Panc1 (cell line): ENCODE data around the gene TECPR1. TPM values are rescaled to one million over a fixed set of nuclear protein-coding genes. Genes with fewer than 3 reads are reported as not detected.

Experiments used
- ATAC-seq: fragments of 200-7000 bp; cut with Tn5 transposase; 2 replicates; pipeline ENCODE4 v1.9.1; 2020; ENCODE audit warnings: mild to moderate bottlenecking, moderate library complexity
- Bru-seq: library from RNA; stranded (reverse); fragments of 400-500 nt; gene quantifications from one replicate; lab custom pipeline; 2021; lab: Mats Ljungman, UMichigan
- BruChase-seq, 2 experiments: library from RNA; stranded (reverse); fragments of 400-500 nt; gene quantifications; one replicate each; lab custom pipeline; 2021; lab: Mats Ljungman, UMichigan
- BruUV-seq: library from RNA; stranded (reverse); fragments of 400-500 nt; replicated peaks from 2 replicates; lab custom pipeline; 2021; lab: Mats Ljungman, UMichigan
- CTCF ChIA-PET: fragments of 300-600 bp; sonication (Branson Sonifier 250); formaldehyde crosslinking; loops from one replicate; lab custom pipeline; 2022; ENCODE audit warnings: antibody characterized with exemption; lab: Charles Lee
- POLR2A ChIA-PET: fragments of 300-600 bp; sonication (Branson Sonifier 250); formaldehyde crosslinking; loops from one replicate; lab custom pipeline; 2022; ENCODE audit warnings: antibody characterized with exemption; lab: Charles Lee
- DNase-seq: peaks from one replicate; pipeline ENCODE4 v3.0.0-alpha.2; 2010; ENCODE audit warnings: low read depth, low spot score
- H3K27ac ChIP-seq: 2 replicates; pipeline ENCODE4 v1.5.1; 2011; ENCODE audit warnings: mild to moderate bottlenecking, low read length, inconsistent platforms
- H3K27me3 ChIP-seq: fragments of 200-500 bp; sonication (Bioruptor generic); 2 replicates; pipeline ENCODE4 v1.6.0; 2014; ENCODE audit warnings: low read length, inconsistent platforms; ENCODE audit not compliant: control insufficient read depth, insufficient read depth
- H3K36me3 ChIP-seq: fragments of 200-500 bp; sonication (Bioruptor generic); 2 replicates; pipeline ENCODE4 v1.5.1; 2014; ENCODE audit warnings: inconsistent platforms, mild to moderate bottlenecking, low read length, moderate library complexity; ENCODE audit not compliant: control insufficient read depth, insufficient read depth
- H3K4me1 ChIP-seq: 2 replicates; pipeline ENCODE4 v1.5.1; 2011; ENCODE audit warnings: inconsistent platforms, mild to moderate bottlenecking, low read length, moderate library complexity; ENCODE audit not compliant: control insufficient read depth, insufficient read depth
- H3K4me3 ChIP-seq, 2 experiments: 2 replicates each; pipeline ENCODE4 v1.5.1; 2011 to 2012; ENCODE audit warnings: low read depth in 2 of 2, low read length in 2 of 2, mild to moderate bottlenecking in 2 of 2, inconsistent platforms in 1 of 2, moderate library complexity in 1 of 2
- H3K9me3 ChIP-seq: fragments of 200-500 bp; sonication (Bioruptor generic); 2 replicates; pipeline ENCODE4 v1.5.1; 2014; ENCODE audit warnings: low read depth, mild to moderate bottlenecking, inconsistent platforms, low read length, moderate library complexity; ENCODE audit not compliant: control insufficient read depth, insufficient read depth
- CTCF ChIP-seq: fragments of 450-650 bp; IDR thresholded peaks from 2 replicates; pipeline ENCODE4 v1.5.1; 2017; ENCODE audit warnings: mild to moderate bottlenecking
- POLR2AphosphoS5 ChIP-seq: IDR thresholded peaks from 2 replicates; pipeline ENCODE4 v1.6.1; 2012; ENCODE audit warnings: mild to moderate bottlenecking, low read depth, low read length, moderate library complexity
- REST ChIP-seq, 2 experiments: IDR thresholded peaks; 2 replicates each; pipeline ENCODE4 v1.6.1; 2011 to 2012; ENCODE audit warnings: low read depth in 2 of 2, control low read depth in 1 of 2, low read length in 1 of 2, mild to moderate bottlenecking in 1 of 2, moderate library complexity in 1 of 2; ENCODE audit not compliant: insufficient read depth in 1 of 2
- SIN3A ChIP-seq: IDR thresholded peaks from 2 replicates; pipeline ENCODE4 v1.6.1; 2012; ENCODE audit warnings: low read depth, mild to moderate bottlenecking, low read length, moderate library complexity, borderline replicate concordance; ENCODE audit not compliant: insufficient read depth
- TCF7L2 ChIP-seq: IDR thresholded peaks from 2 replicates; pipeline ENCODE4 v1.6.1; 2011; ENCODE audit warnings: mild to moderate bottlenecking, low read depth, low read length, inconsistent platforms
- in situ Hi-C: cut with HindIII; loops from 2 replicates; pipeline ENCODE4 v1.10.0; 2016; ENCODE audit warnings: low sequenced_read_pairs, low pct_unique_long_range_greater_than_20kb
- intact Hi-C: fragments of 100-400 bp; cut with micrococcal nuclease; formaldehyde crosslinking; loops from one replicate; pipeline ENCODE4 v1.10.0; 2022; ENCODE audit not compliant: unreplicated experiment
- long read RNA-seq: library from polyadenylated mRNA; unstranded; transcript quantifications from one replicate; pipeline ENCODE4 v2.0.0, GENCODE V29; 2021; ENCODE audit not compliant: unreplicated experiment
- polyA plus RNA-seq: library from polyadenylated mRNA; unstranded; fragments of >200 nt; gene quantifications from one replicate; pipeline ENCODE4 v1.2.1, GENCODE V29; 2012; ENCODE audit warnings: missing spikeins; ENCODE audit not compliant: insufficient read length
- total RNA-seq: library from RNA; stranded (reverse); gene quantifications from one replicate; pipeline ENCODE4 v1.2.1, GENCODE V29; 2021; ENCODE audit not compliant: unreplicated experiment

TECPR1 gene
- total RNA-seq (21.0 TPM), Bru-seq, nascent RNA (percentile 49 among the genes with signal in this experiment), BruChase-seq, experiment 1, labeled RNA remaining after a 2-hour chase (percentile 56 among the genes with signal in this experiment), BruChase-seq, experiment 2, labeled RNA remaining after a 6-hour chase (percentile 59 among the genes with signal in this experiment)
- polyA plus RNA-seq: 28.9 TPM
- long read RNA-seq, full-length matches to known transcripts: 6 of 40 reads
- long read RNA-seq, partial matches to known transcripts: 24 of 40 reads
- long read RNA-seq, other reads (novel, unspliced or antisense): 10 of 40 reads

- CTCF ChIA-PET: no interaction called here
- no peaks in the 10 kb centered on the region; the same call in 1 of the 2 replicates for H3K36me3 ChIP-seq
- H3K4me3 ChIP-seq: peak within 1 kb of the TSS; percentile 76 to 93
- ATAC-seq (peak; percentile 100), DNase-seq (peak; percentile 52)
- POLR2A ChIA-PET: no interaction called here
- peak within 1 kb of the TSS; percentile 73 for H3K27ac ChIP-seq
- BruUV-seq: no TSS peak
- in situ Hi-C loops: no loop called here
- intact Hi-C loops: no loop called here
- TF ChIP-seq SIN3A: peak; percentile 48; the same call in 1 of the 2 replicates
- no peak for TF ChIP-seq REST (IDR thresholded peaks at IDR 0.05; ENCODE audit: insufficient read depth in 1 of 2, low read depth in 2 of 2, low read length in 1 of 2)
- no peak for TF ChIP-seq CTCF
- peak; percentile 45; the same call in 1 of the 2 replicates for TF ChIP-seq TCF7L2
- 0 out of 2 replicates have a peak, but pooled peaks have one; percentile 37 for TF ChIP-seq POLR2AphosphoS5
- no peaks in the 10 kb centered on the region for H3K9me3 ChIP-seq
- H3K4me1 ChIP-seq: peaks cover 9% of the 10 kb centered on the region
- H3K27me3 ChIP-seq: no peaks in the 10 kb centered on the region
These were observed at the start of gene TECPR1 for GRCh38 chr7:98251601-98252424. TSS of gene TECPR1 (minus strand) at chr7:98252232. CDS start at chr7:98246146, 6,086 bp downstream.

- no peak for ATAC-seq
- Histone ChIP-seq H3K4me3 (no peak overlapping the region), H3K36me3 (peaks cover 14% of the 10 kb centered on the region), H3K4me1 (peaks cover 12% of the 10 kb centered on the region), H3K27ac (no peak overlapping the region), H3K27me3 (no peaks in the 10 kb centered on the region), H3K9me3 (no peaks in the 10 kb centered on the region)
- TF ChIP-seq TCF7L2 (no peak), POLR2AphosphoS5 (no peak), SIN3A (no peak), REST (IDR thresholded peaks at IDR 0.05; ENCODE audit: insufficient read depth in 1 of 2, low read depth in 2 of 2, low read length in 1 of 2) (no peak), CTCF (no peak)
- in situ Hi-C loops (no loop called here), intact Hi-C loops (no loop called here)
- no TSS peak for BruUV-seq
- ChIA-PET CTCF (no interaction called here), POLR2A (interaction anchor here (0.6 kb wide), 1 partner anchor 119 kb away, joined by 5 read pairs; no protein-coding TSS in a partner anchor)
- no peak for DNase-seq
These were observed 48.8 kb upstream of the TECPR1 start for GRCh38 chr7:98300595-98301372.
